ENCODE data around the gene LTB. TPM values are rescaled to one million over a fixed set of nuclear protein-coding genes. Genes with fewer than 3 reads are reported as not detected.

The LTB gene
- total and polyA plus RNA-seq, 2 of the 13 experiments (the other 11 are each of a cell fraction or from before 2014, with no cell fraction given): 0.09 to 0.22 TPM

DNA sequence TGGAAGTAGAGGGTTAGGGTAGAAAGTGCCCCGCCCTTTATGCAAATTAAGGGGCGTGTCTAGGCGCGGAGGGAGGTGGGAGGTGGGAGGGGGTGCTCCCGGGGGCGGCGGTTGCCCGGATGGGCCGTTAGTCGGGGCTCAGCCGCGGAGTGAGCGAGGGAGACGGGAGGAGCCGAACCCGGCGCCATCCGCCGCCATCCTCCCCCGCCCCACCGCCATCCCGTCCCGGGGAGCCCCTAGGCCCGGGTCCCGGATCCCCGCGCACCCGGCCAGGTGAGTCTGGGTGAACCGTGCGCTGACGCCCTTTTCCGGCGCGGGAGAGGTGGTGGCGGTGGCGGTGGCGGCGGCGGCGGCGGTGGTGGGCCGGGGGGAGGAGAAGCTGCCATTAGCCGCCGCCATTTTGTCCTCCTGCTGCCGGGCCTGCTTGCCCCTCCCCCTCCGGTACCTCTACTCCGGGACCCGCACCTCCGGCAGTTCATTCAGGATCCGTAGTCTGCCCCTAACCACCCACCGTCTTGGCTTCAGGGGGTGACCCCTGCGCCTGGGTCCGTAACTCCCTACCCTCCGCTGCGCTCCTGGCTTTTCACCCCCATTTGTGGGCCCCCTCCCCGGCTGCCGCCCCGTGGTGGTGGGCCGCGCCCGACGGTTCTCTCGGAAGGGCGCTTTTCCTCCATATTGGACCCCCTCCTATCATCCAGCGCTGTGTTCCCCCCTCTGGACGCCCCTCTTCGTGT is 38.5 kb upstream of the LTB start, which contains the start of gene PRRC2A (continued):
- TF ChIP-seq ZNF597 (CRISPR knock-in tag; IDR thresholded peaks at IDR 0.05) (no peak), ZNF546 (CRISPR knock-in tag; conservative IDR thresholded peaks at IDR 0.05) (no peak), ZNF180 (CRISPR knock-in tag; IDR thresholded peaks at IDR 0.05; ENCODE audit: borderline replicate concordance, low read depth) (no peak), ZNF431 (CRISPR knock-in tag; IDR thresholded peaks at IDR 0.05; ENCODE audit: borderline replicate concordance, low read depth) (peak; percentile 59; the same call in 1 of the 2 replicates), AFF4 (CRISPR knock-in tag; IDR thresholded peaks at IDR 0.05) (no peak), ZNF883 (CRISPR knock-in tag; IDR thresholded peaks at IDR 0.05; ENCODE audit: not compliant biosample characterization) (no peak), ZNF160 (CRISPR knock-in tag; IDR thresholded peaks at IDR 0.05) (peak; percentile 74; the same call in 1 of the 2 replicates), FOXM1 (CRISPR knock-in tag; IDR thresholded peaks at IDR 0.05) (peak; percentile 49; the same call in 1 of the 2 replicates), ZNF549 (CRISPR knock-in tag; IDR thresholded peaks at IDR 0.05) (no peak)
- TF ChIP-seq, protein P1, sequence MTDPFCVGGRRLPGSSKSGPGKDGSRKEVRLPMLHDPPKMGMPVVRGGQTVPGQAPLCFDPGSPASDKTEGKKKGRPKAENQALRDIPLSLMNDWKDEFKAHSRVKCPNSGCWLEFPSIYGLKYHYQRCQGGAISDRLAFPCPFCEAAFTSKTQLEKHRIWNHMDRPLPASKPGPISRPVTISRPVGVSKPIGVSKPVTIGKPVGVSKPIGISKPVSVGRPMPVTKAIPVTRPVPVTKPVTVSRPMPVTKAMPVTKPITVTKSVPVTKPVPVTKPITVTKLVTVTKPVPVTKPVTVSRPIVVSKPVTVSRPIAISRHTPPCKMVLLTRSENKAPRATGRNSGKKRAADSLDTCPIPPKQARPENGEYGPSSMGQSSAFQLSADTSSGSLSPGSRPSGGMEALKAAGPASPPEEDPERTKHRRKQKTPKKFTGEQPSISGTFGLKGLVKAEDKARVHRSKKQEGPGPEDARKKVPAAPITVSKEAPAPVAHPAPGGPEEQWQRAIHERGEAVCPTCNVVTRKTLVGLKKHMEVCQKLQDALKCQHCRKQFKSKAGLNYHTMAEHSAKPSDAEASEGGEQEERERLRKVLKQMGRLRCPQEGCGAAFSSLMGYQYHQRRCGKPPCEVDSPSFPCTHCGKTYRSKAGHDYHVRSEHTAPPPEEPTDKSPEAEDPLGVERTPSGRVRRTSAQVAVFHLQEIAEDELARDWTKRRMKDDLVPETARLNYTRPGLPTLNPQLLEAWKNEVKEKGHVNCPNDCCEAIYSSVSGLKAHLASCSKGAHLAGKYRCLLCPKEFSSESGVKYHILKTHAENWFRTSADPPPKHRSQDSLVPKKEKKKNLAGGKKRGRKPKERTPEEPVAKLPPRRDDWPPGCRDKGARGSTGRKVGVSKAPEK (CRISPR knock-in tag; IDR thresholded peaks at IDR 0.05; ENCODE audit: borderline replicate concordance): 0 out of 2 replicates have a peak, but pooled peaks have one; percentile 33
- TF ChIP-seq, protein P2, sequence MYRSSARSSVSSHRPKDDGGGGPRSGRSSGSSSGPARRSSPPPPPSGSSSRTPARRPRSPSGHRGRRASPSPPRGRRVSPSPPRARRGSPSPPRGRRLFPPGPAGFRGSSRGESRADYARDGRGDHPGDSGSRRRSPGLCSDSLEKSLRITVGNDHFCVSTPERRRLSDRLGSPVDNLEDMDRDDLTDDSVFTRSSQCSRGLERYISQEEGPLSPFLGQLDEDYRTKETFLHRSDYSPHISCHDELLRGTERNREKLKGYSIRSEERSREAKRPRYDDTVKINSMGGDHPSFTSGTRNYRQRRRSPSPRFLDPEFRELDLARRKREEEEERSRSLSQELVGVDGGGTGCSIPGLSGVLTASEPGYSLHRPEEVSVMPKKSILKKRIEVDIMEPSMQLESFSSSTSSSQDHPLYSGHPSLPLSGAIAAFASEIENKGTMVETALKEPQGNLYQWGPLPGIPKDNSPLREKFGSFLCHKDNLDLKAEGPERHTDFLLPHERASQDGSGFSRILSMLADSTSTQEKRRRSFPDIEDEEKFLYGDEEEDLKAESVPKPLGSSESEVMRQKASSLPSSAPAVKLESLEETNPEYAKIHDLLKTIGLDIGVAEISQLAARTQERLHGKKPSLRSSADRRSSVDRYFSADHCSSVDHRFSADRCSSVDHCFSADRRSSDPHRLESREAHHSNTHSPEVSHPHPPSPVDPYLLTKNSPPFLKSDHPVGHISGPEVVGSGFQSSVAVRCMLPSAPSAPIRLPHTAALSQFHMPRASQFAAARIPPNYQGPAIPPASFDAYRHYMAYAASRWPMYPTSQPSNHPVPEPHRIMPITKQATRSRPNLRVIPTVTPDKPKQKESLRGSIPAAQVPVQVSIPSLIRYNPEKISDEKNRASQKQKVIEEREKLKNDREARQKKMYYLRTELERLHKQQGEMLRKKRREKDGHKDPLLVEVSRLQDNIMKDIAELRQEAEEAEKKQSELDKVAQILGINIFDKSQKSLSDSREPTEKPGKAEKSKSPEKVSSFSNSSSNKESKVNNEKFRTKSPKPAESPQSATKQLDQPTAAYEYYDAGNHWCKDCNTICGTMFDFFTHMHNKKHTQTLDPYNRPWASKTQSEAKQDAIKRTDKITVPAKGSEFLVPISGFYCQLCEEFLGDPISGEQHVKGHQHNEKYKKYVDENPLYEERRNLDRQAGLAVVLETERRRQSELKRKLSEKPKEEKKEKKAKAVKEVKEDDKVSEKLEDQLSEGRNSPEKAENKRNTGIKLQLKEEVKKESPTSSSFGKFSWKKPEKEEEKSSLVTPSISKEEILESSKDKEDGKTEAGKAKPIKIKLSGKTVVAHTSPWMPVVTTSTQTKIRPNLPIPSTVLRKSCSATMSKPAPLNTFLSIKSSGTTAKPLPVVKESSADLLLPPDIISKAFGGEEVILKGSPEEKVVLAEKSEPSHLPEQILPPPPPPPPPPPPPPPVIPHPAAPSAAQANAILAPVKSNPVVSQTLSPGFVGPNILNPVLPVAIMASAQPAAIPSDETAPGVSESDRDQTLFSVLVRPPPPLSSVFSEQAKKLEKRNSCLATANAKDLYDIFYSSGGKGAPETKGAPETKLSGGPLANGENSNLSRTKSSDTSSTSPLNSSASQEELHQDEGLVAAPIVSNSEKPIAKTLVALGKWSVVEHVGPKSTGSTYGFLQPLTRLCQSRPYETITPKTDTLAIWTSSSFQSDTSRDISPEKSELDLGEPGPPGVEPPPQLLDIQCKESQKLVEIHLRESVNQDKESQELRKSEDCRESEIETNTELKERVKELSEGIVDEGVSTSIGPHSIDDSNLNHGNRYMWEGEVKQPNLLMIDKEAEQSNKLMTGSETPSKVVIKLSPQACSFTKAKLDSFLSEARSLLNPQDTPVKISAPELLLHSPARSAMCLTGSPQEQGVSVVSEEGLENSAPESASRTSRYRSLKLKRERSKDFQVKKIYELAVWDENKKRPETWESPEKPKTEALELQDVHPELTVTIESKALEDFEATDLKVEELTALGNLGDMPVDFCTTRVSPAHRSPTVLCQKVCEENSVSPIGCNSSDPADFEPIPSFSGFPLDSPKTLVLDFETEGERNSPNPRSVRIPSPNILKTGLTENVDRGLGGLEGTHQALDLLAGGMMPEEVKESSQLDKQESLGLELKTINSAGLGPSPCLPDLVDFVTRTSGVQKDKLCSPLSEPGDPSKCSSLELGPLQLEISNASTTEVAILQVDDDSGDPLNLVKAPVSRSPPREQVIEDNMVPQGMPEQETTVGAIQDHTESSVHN (CRISPR knock-in tag; IDR thresholded peaks at IDR 0.05): no peak
